Measurements from ENCODE around the gene MSLN. TPM values are rescaled to one million over a fixed set of nuclear protein-coding genes. Genes with fewer than 3 reads are reported as not detected.

MSLN gene
- total RNA-seq, 1 donor from 2014 or later: 5.0 TPM

GRCh38 chr16:795580-796229 lies 35.2 kb downstream of the MSLN start:
- DNase-seq (ENCODE audit: low spot score in 2 of 2, unreplicated experiment in 2 of 2): no peak
- peaks cover 30% of the 10 kb centered on the region for H3K27me3 Mint-ChIP-seq (ENCODE audit: low read depth)
- no peak overlapping the region for H3K27ac Mint-ChIP-seq
- TF ChIP-seq CTCF (IDR thresholded peaks at IDR 0.05; ENCODE audit: unreplicated experiment): no peak
- no peaks in the 10 kb centered on the region for H3K4me1 Mint-ChIP-seq
- peaks cover 22% of the 10 kb centered on the region for H3K36me3 Mint-ChIP-seq
- H3K4me3 Mint-ChIP-seq: no peak overlapping the region
- no peaks in the 10 kb centered on the region for H3K9me3 Mint-ChIP-seq

- no peak for DNase-seq (ENCODE audit: low spot score in 2 of 2, unreplicated experiment in 2 of 2)
- no peaks in the 10 kb centered on the region for H3K4me1 Mint-ChIP-seq
- H3K4me3 Mint-ChIP-seq: no peak overlapping the region
- H3K27ac Mint-ChIP-seq: no peak overlapping the region
- no peak for TF ChIP-seq CTCF (IDR thresholded peaks at IDR 0.05; ENCODE audit: unreplicated experiment)
- no peaks in the 10 kb centered on the region for H3K9me3 Mint-ChIP-seq
- peaks cover 16% of the 10 kb centered on the region for H3K36me3 Mint-ChIP-seq
- H3K27me3 Mint-ChIP-seq (ENCODE audit: low read depth): peaks cover 38% of the 10 kb centered on the region
These were observed 36.0 kb downstream of the MSLN start for GRCh38 chr16:796296-797119.

GRCh38 chr16:797120-797420 lies 36.5 kb downstream of the MSLN start:
- no peak for DNase-seq (ENCODE audit: low spot score in 2 of 2, unreplicated experiment in 2 of 2)
- Mint-ChIP-seq H3K4me3 (no peak overlapping the region), H3K36me3 (peaks cover 12% of the 10 kb centered on the region), H3K27ac (no peak overlapping the region), H3K9me3 (no peaks in the 10 kb centered on the region), H3K27me3 (ENCODE audit: low read depth) (peaks cover 43% of the 10 kb centered on the region), H3K4me1 (no peaks in the 10 kb centered on the region)
- TF ChIP-seq CTCF (IDR thresholded peaks at IDR 0.05; ENCODE audit: unreplicated experiment): no peak

- DNase-seq (ENCODE audit: low spot score in 2 of 2, unreplicated experiment in 2 of 2): no peak
- Mint-ChIP-seq H3K27ac (no peak overlapping the region), H3K36me3 (peaks cover 12% of the 10 kb centered on the region), H3K27me3 (ENCODE audit: low read depth) (peaks cover 49% of the 10 kb centered on the region), H3K4me3 (no peak overlapping the region), H3K9me3 (no peaks in the 10 kb centered on the region), H3K4me1 (no peaks in the 10 kb centered on the region)
- TF ChIP-seq CTCF (IDR thresholded peaks at IDR 0.05; ENCODE audit: unreplicated experiment): no peak
These were observed 37.2 kb downstream of the MSLN start for GRCh38 chr16:797686-798085.

- TF ChIP-seq CTCF (IDR thresholded peaks at IDR 0.05; ENCODE audit: unreplicated experiment): no peak
- Mint-ChIP-seq H3K9me3 (no peaks in the 10 kb centered on the region), H3K4me1 (no peaks in the 10 kb centered on the region), H3K4me3 (no peak overlapping the region), H3K36me3 (peaks cover 12% of the 10 kb centered on the region), H3K27me3 (ENCODE audit: low read depth) (peaks cover 59% of the 10 kb centered on the region), H3K27ac (no peak overlapping the region)
- DNase-seq (ENCODE audit: low spot score in 2 of 2, unreplicated experiment in 2 of 2): no peak
These were observed 38.1 kb downstream of the MSLN start for GRCh38 chr16:798666-799065.

Data from mesothelial cell of epicardium (in vitro differentiated cells).